Measurements from ENCODE around the gene KIT.

Gene KIT

GRCh38 chr4:54708339-54709279 is 50.9 kb downstream of the KIT start:
- DNase-seq: no peak

DNA sequence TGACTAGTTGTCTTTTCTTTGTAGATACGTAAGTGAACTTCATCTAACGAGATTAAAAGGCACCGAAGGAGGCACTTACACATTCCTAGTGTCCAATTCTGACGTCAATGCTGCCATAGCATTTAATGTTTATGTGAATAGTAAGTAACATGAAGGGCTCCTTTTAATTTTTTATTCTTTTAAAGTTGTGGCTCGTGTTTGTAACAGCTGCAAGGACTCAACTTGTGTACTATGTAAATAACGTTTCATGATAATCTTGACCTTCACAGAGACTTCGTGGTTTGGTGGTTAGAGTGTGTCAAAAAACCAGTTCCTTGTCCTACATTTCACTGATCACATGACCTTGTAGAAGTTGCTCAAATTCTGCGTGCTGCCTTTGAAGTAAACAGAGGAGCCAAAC is 51.6 kb downstream of the KIT start:
- DNase-seq: no peak

GRCh38 chr4:54712206-54712605 is 54.4 kb downstream of the KIT start:
- DNase-seq: no peak

DNA sequence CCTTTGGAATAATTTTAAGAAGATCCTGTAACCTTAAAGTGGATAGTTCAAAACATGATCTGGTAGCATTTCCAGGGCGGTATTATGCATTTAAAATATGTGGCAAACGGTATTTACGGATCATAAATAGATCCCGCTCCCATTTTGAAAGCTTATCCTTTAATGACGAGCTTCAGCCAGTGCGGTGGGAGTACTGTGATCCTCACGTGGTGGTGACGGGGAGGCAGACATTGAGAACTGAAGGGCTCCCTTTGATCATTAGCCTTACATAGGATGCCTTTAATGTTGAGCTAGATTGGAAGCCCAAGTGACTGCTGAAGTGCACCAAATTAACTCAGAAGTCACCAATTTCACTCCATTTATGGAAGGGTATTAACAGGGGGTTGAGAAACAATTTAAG is 56.9 kb downstream of the KIT start:
- DNase-seq: no peak

DNA sequence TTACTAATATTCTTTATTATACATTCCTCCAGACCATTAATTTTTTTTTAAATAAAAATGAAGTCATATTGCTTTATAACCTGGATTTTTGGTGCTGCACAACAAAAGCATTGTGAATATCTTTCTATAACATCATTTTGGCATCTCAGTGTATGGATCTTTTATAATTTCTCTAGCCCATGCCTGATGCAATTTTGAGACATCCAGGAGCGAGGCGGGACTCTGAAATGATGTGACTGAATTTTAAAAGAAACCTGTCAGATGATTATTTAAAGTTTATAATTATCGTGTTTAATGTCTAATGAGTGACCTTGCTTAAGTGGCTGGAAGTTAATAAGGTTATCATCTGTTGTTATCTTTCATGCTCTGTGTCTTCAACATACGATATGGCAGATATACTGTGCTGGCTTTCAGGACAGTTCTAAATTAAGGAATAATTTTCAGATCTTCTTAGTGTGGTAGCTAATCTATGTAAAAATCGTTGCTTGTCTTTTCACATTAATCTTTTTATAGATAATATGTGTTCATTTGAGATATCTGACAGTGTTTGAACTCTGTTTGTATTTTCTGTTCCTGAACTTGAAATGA is 58.8 kb downstream of the KIT start:
- DNase-seq: no peak

DNA sequence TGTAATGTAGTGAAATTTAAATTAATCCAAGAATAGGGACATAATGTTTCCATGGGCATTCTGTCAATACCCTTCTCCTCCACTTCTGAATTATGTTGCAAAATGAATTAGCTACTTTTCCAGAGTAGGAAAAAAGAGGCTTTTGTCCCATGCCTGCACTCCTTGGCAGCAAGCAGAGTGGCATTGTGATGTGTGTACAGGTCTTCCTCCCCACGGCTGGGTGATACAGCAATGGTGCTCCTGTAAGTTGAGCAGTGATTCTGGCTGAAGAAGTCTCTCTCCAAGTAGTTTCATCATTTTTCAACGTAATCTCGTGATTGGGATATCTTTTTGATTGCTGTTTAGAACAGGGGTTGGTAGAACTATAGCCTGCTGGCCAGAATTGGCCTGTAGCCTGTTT is 59.9 kb downstream of the KIT start:
- DNase-seq: no peak

DNA sequence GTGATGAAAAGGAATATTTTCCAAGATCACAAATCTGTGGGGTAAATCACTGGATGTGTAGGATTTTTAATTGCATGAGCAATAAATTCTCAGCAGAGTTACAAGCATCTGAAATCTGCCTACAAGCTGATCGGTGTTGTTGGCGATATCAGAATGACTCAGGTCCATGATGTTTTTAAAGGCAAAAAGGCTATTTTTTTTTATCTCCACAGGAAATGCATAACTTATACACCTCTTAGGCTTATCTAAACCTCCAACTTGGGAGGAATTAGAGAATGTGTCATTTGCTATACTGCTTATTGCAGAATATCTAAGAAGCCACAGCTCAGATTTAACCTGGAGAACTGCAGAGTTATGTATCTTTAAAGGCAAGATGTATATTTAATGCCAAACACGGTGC is 61.6 kb downstream of the KIT start:
- no peak for DNase-seq

DNA sequence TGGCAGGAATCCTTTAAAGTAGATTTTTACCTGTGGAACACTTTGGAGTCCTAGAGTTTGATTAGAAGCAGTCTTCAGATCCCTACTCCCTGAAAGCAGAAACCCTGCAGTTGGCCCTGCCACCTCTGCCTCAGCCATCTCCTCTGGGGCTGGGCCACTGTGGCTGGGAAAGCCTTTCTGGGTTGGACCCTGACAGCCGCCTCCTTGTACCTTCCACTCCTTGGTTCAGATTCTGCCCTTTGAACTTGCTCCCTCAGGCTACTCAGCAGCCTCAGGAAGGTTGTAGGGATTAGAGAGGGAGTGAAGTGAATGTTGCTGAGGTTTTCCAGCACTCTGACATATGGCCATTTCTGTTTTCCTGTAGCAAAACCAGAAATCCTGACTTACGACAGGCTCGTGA is 65.5 kb downstream of the KIT start:
- DNase-seq: no peak

DNA sequence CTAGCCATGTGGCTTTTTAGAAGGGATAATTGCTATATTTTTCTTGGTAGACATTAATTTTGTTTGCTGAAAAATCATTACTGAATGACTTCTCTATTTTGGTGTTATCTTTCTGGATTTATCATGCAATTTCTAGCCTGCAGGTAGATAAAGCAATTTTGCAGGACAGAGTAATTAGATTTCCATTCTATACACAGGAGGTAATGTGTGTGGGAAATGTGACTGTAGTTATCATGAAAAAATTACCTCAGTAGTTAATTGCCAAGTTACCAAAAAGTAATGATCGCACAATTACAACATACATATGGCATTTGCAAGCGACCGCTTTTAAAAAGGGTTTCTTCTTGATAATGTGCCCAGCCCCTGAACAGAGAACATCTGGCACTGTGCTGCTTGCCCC is 66.1 kb downstream of the KIT start:
- DNase-seq: no peak

DNA sequence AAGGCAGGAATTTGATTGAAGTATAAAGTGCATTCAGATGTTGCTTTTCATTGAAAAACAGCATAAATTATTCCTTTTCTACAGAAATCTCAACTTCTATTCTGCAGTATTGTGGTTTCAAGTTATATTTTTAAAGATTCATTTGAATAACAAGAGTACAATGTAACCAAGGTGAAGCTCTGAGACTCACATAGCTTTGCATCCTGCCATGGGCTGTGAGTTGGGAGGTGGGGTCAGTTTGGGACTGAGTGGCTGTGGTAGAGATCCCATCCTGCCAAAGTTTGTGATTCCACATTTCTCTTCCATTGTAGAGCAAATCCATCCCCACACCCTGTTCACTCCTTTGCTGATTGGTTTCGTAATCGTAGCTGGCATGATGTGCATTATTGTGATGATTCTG is 69.2 kb downstream of the KIT start:
- no peak for DNase-seq

GRCh38 chr4:54727346-54727745 is 69.6 kb downstream of the KIT start:
- no peak for DNase-seq

DNA sequence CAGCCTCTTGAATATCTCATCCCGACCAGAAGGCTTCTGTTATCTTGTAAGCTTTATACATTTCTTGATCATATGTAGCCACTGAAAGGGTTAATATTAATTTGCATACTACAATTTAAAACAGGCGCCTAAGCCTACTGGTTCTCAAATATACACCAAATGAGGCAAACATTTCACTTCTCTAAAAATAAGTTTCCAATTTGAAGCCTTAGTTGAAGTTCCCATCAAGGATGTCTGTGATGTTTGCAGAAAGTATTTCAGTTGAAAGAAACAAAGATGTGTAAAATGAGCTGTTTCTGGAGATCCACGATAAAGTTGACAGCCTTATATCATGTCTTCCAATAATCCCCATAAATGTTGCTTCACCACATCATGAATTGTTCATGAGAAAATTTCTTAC is 70.6 kb downstream of the KIT start:
- DNase-seq: no peak

GRCh38 chr4:54729256-54729655 is 71.5 kb downstream of the KIT start:
- DNase-seq: no peak

DNA sequence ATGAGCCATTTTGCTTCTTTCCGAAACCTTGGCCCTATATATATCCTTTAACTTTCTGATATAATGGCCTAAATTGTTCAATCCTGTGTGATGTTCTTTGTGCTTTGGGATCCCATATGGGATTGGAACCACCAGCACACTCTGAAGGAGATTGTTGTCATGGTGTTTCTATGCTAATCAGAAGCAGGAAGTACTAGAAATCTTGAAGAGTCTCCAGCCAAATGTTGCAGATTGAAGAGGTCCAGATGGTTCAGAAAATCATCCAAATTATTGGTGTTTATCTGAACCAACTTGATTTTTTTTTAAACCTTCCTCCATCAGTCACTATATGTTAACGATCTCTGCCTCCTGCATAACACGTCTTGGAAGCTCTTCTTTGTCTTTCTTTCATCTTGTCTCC is 72.8 kb downstream of the KIT start:
- no peak for DNase-seq

DNA sequence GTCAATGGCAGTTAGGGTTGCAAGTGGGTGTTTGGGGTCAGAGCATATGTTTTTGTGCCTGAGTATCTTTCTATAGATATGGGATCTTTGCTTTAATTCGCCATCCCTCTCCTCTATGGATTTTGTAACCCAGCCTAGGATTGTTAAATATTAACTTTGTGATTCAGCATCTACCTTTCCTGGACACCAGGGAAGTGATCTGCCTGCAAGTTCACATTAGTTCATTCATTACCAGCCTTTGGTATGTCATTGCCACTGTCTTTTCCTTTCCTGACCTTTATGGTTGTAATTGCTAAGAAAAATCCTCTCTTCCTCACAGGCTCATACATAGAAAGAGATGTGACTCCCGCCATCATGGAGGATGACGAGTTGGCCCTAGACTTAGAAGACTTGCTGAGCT is 73.8 kb downstream of the KIT start:
- no peak for DNase-seq

- no peak for DNase-seq
Observed at GRCh38 chr4:54731976-54732375, 74.2 kb downstream of the KIT start.

- DNase-seq: no peak
Observed at GRCh38 chr4:54737421-54737820, 79.7 kb downstream of the KIT start.

DNA sequence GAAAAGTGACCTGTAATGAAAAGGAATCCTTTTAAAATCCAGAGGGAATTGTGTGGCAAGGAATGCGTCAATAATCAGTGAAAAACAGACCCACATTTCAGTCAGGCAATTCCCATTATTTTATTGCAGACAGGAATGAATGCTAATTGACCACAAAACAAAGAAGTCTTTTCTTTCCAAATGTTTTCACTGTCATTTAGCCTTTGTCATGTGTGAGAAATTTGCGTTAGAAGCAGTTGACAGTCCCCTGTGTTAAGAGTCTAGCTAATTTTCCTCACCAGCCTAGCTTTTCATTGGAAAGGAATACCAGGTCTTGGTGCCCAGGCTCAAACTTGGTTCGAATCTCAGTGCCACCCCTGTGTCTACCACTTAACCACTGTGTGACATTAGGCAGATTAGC is 83.4 kb downstream of the KIT start:
- no peak for DNase-seq

- no peak for DNase-seq
Observed at GRCh38 chr4:54742636-54743399, 85.1 kb downstream of the KIT start.

- no peak for DNase-seq
Observed at GRCh38 chr4:54743562-54743961, 85.8 kb downstream of the KIT start.

- no peak for DNase-seq
Observed at GRCh38 chr4:54744487-54744886, 86.7 kb downstream of the KIT start.

GRCh38 chr4:54745031-54745770 is 87.4 kb downstream of the KIT start:
- no peak for DNase-seq

- no peak for DNase-seq
Observed at GRCh38 chr4:54746218-54746617, 88.5 kb downstream of the KIT start.
